Brain microvascular endothelial cell (primary cell): Measurements from ENCODE around the gene FBXL19.
A peak's percentile ranks its signal among the peaks of the same experiment; 100 is the strongest.
"Not testable (repeated sequence)": the region's sequence is repeated elsewhere in the genome, so short reads cannot be mapped to it uniquely, and the experiment has no call there.

ENCODE experiments used
- DNase-seq: peaks from one replicate; pipeline ENCODE4 v3.0.0-alpha.2; 2020
- H3K27ac ChIP-seq: fragments of 250-450 bp; sonication (Bioruptor Pico); 2 replicates; pipeline ENCODE4 v1.5.1; 2020; ENCODE audit warnings: mild to moderate bottlenecking, moderate library complexity
- H3K27me3 ChIP-seq: fragments of 250-450 bp; sonication (Bioruptor Pico); replicated peaks from 2 replicates; pipeline ENCODE4 v1.5.1; 2020; ENCODE audit warnings: mild to moderate bottlenecking
- H3K36me3 ChIP-seq: fragments of 250-450 bp; sonication (Bioruptor Pico); replicated peaks from 2 replicates; pipeline ENCODE4 v1.5.1; 2020; ENCODE audit warnings: mild to moderate bottlenecking
- H3K4me3 ChIP-seq: 2 replicates; pipeline ENCODE4 v1.5.1; 2011; ENCODE audit warnings: low read depth, mild to moderate bottlenecking, control low read depth, low read length, moderate library complexity
- in situ Hi-C: cut with HindIII; loops from 2 replicates; pipeline ENCODE4 v1.10.0; 2017; ENCODE audit warnings: low sequenced_read_pairs, low pct_ligation_motif_present
- TF ChIP-seq, protein P1 (sequence below): IDR thresholded peaks from 2 replicates; pipeline ENCODE4 v1.5.1; 2011; ENCODE audit warnings: low read depth, mild to moderate bottlenecking, moderate library complexity, low read length, control low read depth, inconsistent platforms; ENCODE audit errors: missing control alignments

The FBXL19 gene

DNA sequence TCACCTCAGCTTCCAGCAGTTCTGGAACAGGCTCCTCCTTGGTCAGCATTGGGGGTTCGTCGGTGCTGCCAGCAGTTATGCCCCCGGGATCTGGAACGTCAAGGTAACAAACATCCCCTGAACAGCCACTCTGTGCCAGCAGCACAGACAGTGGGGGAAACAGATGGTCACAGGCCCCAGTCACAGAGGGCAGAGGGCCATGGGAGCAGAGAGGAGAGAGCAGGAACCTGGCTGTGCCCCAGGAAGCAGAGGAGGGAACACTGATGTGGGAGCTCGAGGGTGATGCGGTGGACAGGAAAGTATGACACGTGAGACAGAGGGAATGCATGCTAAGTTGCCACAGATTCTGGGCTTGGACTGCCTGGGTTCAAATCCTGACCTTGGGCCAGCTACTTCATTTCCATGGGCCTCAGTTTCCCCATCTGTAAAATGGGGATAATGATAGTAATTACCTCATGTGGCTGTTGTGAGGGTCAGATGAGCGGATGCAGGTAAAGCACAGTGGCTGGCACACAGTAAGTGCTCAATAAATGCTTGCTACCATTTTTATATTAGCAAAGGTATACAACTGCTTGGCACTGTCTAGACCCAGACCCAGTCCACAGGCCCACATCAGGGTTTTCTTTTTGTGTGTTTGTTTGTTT is 34.4 kb upstream of the FBXL19 start:
- H3K27me3 ChIP-seq = no peaks in the 10 kb centered on the region
- in situ Hi-C loops = loop anchor here (25.0 kb wide), 1 partner anchor 102 kb away; the partner anchor contains the start of gene ZNF629
- TF ChIP-seq, protein P1, sequence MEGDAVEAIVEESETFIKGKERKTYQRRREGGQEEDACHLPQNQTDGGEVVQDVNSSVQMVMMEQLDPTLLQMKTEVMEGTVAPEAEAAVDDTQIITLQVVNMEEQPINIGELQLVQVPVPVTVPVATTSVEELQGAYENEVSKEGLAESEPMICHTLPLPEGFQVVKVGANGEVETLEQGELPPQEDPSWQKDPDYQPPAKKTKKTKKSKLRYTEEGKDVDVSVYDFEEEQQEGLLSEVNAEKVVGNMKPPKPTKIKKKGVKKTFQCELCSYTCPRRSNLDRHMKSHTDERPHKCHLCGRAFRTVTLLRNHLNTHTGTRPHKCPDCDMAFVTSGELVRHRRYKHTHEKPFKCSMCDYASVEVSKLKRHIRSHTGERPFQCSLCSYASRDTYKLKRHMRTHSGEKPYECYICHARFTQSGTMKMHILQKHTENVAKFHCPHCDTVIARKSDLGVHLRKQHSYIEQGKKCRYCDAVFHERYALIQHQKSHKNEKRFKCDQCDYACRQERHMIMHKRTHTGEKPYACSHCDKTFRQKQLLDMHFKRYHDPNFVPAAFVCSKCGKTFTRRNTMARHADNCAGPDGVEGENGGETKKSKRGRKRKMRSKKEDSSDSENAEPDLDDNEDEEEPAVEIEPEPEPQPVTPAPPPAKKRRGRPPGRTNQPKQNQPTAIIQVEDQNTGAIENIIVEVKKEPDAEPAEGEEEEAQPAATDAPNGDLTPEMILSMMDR = no peak
- no peak overlapping the region for H3K27ac ChIP-seq
- no peak for DNase-seq
- no peak overlapping the region for H3K4me3 ChIP-seq
- H3K36me3 ChIP-seq = peaks cover 18% of the 10 kb centered on the region

DNA sequence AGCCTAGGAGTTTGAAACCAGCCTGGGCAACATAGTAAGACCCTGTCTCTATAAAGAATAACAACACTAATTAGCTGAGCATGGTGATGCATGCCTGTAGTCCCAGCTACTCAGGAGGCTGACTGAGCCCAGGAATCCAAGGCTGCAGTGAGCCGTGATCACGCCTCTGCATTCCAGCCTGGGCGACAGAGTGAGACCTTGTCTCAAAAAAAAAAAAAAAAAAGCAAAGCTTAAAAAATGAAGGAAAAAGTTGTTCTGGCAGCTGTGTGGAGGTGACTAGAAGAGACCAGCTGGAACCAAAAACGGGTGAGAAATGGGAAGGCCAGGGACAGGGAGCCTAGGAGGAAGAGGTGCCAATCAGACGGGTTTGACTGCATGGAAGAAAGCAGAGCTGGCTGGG is 33.7 kb upstream of the FBXL19 start:
- in situ Hi-C loops = loop anchor here (25.0 kb wide), 1 partner anchor 102 kb away; the partner anchor contains the start of gene ZNF629
- no peaks in the 10 kb centered on the region for H3K27me3 ChIP-seq
- TF ChIP-seq, protein P1 = no peak
- H3K4me3 ChIP-seq = no peak overlapping the region
- DNase-seq = no peak
- H3K27ac ChIP-seq = no peak overlapping the region
- peaks cover 18% of the 10 kb centered on the region for H3K36me3 ChIP-seq

- H3K4me3 ChIP-seq, DNase-seq, H3K27ac ChIP-seq, H3K27me3 ChIP-seq: not testable (repeated sequence)
- in situ Hi-C loops = loop anchor here (25.0 kb wide), 1 partner anchor 104 kb away; the partner anchor contains the start of gene ZNF629
- H3K36me3 ChIP-seq = peaks cover 15% of the 10 kb centered on the region
Measured at GRCh38 chr16:30891043-30891823, 32.1 kb upstream of the FBXL19 start.

DNA sequence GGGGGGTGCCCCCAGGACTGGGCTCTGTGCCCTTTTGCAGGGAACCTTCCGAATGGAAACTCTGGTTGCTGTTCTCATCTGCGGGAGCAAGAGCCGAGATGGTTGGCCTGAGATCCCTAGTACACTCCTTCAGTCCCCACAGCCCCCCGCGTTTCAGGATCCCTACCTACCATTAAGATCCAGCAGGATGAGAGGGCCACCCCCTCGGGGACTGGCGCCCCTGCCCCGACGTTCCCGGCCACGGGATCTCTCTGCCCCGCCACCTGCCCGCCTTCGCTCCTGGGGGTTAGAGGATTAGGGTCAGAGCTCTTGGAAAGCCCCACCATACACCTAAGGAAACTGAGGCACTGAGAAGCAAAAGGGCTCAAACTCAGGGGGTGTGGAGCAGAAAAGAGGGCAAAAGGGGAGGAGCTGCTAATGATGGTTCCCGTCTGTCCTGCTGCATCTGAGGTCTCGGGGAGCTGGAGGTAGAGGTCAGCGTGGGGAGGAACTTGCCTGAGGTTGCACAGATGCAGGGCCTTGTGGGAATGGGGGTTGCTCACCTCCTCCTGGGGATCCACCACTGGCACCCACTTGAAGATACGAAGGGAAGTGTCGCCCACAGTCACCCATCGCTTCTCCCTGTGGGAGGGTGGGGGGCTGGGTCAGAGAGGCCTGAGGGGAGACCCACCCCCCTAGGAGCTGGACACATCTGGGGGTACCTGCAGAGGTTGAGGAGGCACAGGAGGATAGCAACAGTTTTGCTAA is 30.5 kb upstream of the FBXL19 start:
- no peaks in the 10 kb centered on the region for H3K27me3 ChIP-seq
- peaks cover 13% of the 10 kb centered on the region for H3K36me3 ChIP-seq
- peak overlapping the region; percentile 88 for H3K4me3 ChIP-seq
- H3K27ac ChIP-seq = no peak overlapping the region
- in situ Hi-C loops = loop anchor here (25.0 kb wide), 1 partner anchor 106 kb away; the partner anchor contains the start of gene ZNF629
- TF ChIP-seq, protein P1 = no peak
- no peak for DNase-seq

DNA sequence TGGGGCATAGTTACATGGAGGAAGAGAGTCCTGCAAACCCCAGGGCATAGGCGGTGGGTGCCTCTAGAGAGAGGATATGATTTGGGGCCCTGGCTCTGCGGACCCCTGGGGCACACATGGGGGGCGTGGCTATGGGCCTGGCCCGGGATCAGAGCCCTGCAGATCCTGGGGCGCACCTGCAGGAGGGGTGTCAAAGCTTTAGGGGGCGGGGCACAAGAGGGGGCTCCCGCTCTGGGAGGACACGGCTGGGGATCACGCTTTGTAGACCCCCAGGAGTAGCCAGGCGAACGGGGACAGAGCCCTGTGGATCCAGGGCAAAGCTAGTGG is 30.0 kb upstream of the FBXL19 start:
- in situ Hi-C loops = loop anchor here (25.0 kb wide), 1 partner anchor 106 kb away; the partner anchor contains the start of gene ZNF629
- Histone ChIP-seq H3K27me3 (no peaks in the 10 kb centered on the region), H3K27ac (peak overlapping the region; percentile 19), H3K36me3 (peaks cover 11% of the 10 kb centered on the region), H3K4me3 (peak overlapping the region; percentile 88)
- no peak for DNase-seq
- TF ChIP-seq, protein P1 = no peak
